Measurements from ENCODE around the gene TEKT2.

- TF ChIP-seq, protein P1, sequence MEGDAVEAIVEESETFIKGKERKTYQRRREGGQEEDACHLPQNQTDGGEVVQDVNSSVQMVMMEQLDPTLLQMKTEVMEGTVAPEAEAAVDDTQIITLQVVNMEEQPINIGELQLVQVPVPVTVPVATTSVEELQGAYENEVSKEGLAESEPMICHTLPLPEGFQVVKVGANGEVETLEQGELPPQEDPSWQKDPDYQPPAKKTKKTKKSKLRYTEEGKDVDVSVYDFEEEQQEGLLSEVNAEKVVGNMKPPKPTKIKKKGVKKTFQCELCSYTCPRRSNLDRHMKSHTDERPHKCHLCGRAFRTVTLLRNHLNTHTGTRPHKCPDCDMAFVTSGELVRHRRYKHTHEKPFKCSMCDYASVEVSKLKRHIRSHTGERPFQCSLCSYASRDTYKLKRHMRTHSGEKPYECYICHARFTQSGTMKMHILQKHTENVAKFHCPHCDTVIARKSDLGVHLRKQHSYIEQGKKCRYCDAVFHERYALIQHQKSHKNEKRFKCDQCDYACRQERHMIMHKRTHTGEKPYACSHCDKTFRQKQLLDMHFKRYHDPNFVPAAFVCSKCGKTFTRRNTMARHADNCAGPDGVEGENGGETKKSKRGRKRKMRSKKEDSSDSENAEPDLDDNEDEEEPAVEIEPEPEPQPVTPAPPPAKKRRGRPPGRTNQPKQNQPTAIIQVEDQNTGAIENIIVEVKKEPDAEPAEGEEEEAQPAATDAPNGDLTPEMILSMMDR (IDR thresholded peaks at IDR 0.05; ENCODE audit: low read depth, low read length, poor library complexity, severe bottlenecking) = no peak
- no peak for TF ChIP-seq EZH2phosphoT487 (IDR thresholded peaks at IDR 0.05; ENCODE audit: borderline replicate concordance, low read length)
Measured at GRCh38 chr1:36134031-36134430, 50.1 kb downstream of the TEKT2 start.
